SIG-M5 treated with dmso at 0.1 percent for 504 hours (cell line): ENCODE results near the gene RAD23A.
"Not testable (repeated sequence)": the region's sequence is repeated elsewhere in the genome, so short reads cannot be mapped to it uniquely, and the experiment has no call there.

Experiments used
- DNase-seq: peaks from one replicate; lab custom pipeline; 2025; ENCODE audit not compliant: unreplicated experiment; lab: John Stamatoyannopoulos, UW

The RAD23A gene

GRCh38 chr19:12945479-12946091 is at the start of gene RAD23A:
Gene RAD23A (plus strand): TSS chr19:12945862. CDS start chr19:12945949, 87 bp downstream.
- DNase-seq = peak; percentile 85

DNA sequence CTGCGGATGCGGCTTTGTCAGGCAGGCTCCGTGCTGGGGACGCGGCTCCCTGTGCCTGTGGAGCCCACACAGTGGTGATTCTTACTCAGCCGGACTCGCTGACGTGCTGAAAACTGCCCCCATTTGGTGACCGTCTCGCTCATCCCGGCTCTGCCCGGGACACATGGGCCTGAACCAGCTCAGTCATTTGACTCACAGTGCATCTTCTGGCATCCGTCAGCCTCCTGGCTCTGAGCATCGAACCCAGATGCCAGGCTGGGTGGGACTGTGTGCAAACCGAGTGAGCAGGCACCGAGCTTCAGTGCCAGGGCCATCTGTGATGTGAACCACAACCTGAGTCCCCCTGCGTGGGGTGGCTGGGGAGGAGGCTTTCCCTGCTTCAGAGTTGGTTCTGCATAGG is 49.2 kb upstream of the RAD23A start:
- DNase-seq = no peak

GRCh38 chr19:12899891-12900518 is 45.7 kb upstream of the RAD23A start:
- DNase-seq = no peak

DNA sequence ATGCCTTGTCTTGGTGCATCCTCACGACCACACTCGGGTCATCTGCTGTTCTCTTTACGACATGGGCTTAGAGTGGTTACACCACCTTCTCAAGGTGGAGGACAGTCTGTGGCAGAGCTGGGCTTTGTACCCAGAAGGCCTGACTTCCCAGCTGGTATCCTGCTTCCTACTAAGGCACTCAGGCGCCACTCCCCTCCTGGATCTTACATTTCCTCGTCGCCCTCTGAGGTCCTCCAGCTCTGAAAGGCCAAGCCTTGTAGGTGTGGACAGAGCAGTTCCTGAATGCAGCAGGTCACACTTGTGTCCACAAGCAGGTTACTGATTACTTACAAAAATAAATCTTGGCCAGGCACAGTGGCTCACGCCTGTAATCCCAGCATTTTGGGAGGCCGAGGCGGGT is 38.5 kb upstream of the RAD23A start:
- DNase-seq = no peak

DNA sequence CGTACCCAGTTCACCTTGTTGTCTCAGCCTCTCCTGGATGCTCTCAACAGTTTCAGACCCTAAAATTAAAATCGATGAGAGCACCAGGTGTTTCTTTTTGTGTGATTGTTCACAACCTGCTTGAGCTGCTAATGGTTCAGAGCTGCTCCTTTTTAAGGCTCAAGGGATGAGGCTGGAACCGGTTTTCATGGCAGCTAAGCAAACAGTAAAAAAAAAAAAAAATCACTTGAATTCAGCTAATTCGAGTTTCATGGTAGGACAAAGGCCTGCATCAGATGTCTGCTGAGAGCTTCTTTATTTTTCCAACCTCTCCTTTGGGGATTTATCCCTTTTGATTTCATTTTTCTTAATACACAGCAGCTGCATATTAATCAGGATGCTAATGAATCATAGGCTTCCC is 33.1 kb upstream of the RAD23A start:
- DNase-seq = no peak

- no peak for DNase-seq
These were observed 32.6 kb upstream of the RAD23A start for GRCh38 chr19:12913011-12913561.

- peak; percentile 84 for DNase-seq
These were observed 31.6 kb upstream of the RAD23A start for GRCh38 chr19:12913851-12914690.

DNA sequence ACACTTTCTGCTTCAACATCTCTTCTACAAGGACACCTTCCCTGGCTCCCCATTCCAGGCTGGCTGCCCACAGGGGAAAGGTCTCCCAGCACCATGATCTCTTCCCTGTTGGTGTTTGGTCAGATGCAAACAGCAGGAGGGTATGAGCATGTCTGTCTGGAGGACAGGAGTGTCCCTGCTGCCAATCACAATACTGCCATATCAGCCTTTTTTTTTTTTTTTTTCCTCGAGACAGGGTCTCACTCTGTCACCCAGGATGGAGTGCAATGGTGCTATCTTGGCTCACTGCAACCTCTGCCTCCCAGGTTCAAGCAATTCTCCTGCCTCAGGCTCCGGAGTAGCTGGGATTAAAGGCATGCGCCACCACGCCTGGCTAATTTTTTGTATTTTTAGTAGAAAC is 29.8 kb upstream of the RAD23A start:
- DNase-seq = not testable (repeated sequence)

DNA sequence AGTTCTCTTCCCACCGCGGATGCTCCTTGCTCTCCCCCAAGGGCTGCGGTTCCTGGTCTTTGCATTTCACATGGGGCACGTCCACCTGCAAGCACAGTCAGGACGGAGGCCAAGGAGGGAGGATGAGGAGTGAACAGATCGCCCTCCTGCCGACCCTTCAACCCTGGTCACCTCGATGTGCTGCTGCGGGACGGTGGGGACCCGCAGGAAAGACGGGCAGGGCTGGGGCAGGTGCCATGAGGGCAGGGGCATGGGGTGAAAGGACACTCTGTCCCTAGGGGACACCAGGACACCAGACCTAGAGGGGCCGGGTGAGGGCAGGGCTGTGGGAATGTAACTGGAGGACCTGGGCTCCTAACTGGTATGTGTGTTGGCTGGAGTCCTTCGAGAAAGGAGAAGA is 27.4 kb upstream of the RAD23A start:
- no peak for DNase-seq

GRCh38 chr19:12921047-12921446 is 24.6 kb upstream of the RAD23A start:
- DNase-seq = no peak

- DNase-seq = no peak
These were observed 22.7 kb upstream of the RAD23A start for GRCh38 chr19:12922959-12923358.

DNA sequence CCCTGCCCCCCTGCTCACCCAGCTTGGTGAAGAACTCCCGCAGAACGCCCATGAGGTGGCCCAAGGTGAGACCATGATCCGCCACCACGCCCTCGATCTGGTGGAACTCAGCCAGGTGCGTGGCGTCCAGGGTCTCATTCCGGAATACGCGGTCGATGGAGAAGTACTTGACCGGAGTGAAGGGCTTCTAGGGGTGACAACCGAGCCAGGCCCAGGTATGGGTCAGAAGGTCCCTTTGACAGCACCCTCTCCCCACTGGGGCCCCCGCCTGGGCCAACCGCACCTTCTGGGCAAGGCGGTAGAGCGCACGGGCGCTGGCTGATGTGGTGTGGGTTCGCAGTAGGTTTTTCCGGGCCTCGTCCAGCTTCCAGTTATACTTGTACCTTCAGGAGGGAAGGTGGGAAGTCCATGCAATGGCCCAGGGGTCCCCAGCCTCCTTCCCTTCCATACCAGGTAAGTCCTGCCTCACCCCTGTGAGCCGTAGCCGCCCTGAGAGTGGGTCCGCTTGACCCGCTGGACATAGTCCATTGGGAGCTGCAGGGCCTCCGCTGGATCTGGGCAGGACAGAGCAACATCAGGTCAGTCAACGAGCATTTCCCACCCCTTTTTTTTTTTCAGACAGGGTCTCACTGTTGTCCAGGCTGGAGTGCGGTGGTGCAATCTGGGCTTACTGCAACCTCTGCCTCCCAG is 20.9 kb upstream of the RAD23A start:
- no peak for DNase-seq

- no peak for DNase-seq
These were observed 15.5 kb upstream of the RAD23A start for GRCh38 chr19:12930002-12930645.

GRCh38 chr19:12932392-12933286 is 13.0 kb upstream of the RAD23A start:
- DNase-seq = no peak

DNA sequence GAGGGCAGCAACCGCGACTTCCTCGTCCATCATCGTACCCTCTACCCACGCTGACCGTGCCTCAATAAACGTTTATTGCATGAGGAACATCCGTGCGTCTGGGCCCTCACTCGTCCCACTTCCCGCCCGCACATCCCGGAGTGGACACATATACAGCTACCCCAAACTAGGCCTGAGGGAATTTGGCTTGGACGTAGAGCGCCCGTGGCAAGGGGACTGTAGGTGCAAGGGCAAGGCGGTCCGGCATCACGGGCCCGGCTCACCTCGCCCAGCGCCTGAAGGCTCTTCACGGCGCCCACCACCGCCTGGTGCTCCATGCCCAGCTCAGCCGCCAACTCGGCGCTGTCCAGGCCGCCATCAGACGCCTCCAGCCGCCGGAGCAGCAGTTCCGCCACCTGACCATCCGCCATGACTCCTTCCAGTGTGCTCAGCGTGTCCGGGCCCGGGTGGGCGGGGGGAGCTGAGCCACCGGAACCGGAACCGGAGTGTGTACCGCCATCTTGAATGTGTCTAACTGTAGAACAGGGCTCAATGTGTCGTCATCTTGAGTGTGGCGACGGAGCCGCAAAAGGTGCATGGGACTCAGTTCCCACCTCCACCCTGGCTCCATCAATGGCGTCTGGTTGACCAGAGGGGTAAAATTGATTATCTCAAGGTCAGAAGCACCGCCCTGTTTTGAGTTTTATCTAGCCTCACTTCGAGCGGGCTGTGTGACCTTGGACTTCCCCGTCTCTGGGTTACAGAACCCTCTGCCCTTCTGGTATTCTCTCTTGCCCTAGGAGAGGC is 12.2 kb upstream of the RAD23A start, which contains the start of gene FARSA:
Gene FARSA, minus strand, starts transcription at position 425 of the 786 bp plus-strand sequence. Its CDS starts 15 bp downstream, at position 410.
- DNase-seq = peak; percentile 92

DNA sequence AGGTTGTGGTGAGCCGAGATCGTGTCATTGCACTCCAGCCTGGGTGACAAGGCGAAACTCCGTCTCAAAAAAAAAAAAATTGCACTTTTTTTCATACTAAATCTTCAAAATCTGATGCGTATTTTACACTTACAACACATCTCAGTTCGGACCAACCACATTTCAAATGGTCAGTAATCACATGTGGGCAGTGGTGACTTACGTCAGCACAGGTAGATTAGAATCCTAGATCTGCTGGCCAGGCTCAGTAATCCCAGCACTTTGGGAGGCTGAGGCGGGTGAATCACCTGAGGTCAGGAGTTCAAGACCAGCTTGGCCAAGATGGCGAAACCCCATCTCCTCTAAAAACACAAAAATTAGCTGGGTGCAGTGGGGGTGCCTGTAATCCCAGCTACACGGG is 10.6 kb upstream of the RAD23A start:
- DNase-seq = no peak

GRCh38 chr19:12936582-12936981 is 9.1 kb upstream of the RAD23A start:
- DNase-seq = peak; percentile 25

- DNase-seq = peak; percentile 94
These were observed 8.4 kb upstream of the RAD23A start for GRCh38 chr19:12937093-12937926.
